ENCODE data around the gene TBC1D2.

Gene TBC1D2

DNA sequence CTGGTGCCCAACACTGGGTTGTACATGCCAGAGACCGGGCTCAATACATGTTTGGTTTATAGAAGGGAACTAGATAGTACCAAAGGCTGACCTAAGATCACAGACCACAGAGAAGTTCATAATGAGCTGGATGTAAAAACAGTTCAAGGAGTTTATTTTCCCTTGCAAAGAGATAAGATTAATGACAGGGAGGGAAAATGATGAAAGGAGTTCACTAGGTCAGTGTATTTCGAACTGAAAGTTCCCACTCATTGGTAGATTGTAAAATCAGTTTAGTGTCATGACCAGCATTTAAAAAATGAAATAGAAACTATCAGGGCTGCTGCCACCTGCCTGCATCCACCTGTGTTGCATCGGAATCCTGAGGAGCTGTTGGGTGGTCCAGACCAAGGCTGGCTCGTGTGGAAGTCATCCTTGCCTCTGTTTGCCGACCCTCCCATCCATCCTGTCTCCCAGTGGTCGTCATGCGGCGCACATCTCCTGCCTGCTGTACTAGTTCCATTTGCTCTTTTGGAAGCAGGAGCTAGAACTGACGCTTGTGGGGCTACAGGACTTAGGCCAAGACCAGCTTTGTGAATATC lies 21.1 kb downstream of the TBC1D2 start:
- no peak for DNase-seq

DNA sequence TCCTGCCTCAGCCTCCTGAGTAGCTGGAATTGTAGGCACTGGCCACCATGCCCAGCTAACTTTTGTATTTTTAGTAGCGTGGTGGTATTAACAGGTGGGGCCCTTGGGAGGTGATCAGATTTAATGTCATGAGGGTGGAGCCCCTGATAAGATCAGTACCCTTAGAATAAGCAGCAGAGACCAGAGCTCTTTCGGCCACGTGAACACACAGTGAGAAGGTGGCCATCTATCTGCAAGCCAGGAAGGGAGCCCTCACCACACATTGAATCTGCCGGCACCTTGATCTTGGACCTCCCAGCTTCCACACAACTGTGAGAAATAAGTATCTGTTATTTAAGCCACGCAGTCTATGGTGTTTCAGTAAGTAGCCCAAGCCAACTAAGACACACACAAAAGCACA lies 22.5 kb downstream of the TBC1D2 start:
- DNase-seq = no peak

DNA sequence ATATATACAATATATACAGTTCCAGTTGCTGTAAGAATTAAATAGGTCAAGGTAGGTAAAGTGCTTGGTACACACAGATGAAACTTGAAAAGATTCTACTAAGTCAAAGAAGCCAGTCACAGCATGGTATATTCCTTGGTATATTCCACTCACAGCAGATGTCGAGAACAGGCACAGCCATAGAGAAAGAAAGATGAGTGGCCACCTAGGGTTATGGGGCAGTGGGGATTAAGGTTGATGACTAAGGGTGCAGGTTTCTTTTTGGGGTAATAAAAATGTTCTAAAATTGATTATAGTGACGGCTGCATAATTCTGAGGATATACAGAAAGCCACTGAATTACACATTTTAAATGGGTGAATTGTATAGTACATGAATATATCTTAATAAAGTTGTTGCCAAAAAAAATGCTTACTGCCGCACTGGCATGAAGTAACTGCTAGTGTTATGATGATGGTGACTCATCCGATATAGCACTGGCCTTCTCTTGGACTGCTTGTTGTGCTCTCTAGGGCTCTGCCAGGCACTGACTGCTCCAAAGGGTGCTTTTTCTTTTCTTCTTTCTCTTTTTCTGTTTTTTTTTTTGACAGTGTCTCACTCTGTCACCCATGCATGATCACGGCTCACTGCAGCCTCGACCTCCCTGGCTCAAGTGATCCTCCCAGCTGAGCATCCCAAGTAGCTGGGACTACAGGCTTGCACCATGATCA lies 23.5 kb downstream of the TBC1D2 start:
- DNase-seq = no peak

DNA sequence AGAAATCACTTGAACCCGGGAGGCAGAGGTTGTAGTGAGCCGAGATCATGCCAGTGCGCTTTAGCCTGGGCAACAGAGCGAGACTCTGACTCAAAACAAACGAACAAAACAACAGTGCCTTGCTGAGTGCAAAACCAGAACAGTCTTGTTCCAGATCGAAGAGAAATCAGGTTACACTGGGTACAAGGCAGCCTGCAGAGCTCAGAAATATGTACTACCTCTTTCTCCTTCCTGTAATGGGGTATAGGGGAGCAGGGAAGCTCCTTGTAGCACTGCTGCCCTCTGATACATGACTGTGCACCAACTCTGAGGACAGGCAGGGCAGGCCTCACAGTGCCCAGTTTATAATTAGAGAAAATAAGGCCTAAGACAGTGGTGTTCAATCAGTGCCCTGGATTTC lies 24.7 kb downstream of the TBC1D2 start:
- no peak for DNase-seq

DNA sequence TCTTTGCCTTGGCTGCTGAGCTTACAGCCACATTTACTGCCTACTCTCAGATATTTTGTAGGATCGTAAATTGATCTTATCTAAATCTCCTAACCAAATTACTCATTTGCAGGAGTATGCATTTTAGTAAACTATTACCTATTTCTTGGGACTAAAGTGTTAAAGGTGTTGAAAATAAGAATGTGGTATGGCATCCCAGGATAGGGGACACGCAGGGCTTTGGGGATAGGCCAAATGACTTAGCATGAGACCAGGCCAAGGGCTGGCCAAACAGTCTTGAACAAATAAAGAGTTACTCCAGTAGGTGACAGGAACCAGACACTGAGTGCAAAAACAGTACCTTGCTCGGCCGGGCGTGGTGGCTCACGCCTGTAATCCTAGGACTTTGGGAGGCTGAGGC lies 25.1 kb downstream of the TBC1D2 start:
- DNase-seq = no peak

DNA sequence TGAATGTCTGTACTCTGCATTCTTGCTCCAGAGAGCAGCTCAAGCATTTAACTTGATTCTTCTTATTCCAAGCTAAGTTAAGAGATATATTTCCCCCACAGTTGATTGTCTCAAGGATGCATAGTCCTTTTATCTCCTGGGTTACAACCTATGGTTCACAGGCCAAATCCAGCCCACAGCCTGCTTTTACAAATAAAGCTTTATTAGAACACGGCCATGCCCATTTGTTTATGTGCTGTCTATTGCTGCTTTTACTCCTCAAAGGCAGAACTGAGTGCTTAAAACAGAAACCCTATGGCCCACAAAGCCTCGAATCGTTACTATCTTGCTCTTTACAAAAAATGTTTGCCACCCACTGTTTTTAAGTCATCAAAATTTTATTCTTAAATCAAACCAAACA lies 25.8 kb downstream of the TBC1D2 start:
- DNase-seq = no peak

DNA sequence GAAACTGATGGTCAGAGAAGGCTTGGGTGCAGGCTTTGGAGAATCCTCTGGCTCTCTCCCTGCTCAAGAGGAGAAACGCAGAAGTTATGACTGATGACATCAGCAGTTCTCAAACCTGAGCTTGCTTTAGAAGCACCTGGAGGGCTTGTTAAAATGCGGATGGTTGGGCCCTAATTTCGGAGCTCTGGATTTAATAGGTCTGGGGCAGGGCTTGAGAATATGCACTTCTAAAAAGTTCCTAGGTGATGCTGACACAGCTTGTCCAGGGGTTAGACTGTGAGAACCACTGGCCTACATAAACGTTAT lies 26.4 kb downstream of the TBC1D2 start:
- no peak for DNase-seq

DNA sequence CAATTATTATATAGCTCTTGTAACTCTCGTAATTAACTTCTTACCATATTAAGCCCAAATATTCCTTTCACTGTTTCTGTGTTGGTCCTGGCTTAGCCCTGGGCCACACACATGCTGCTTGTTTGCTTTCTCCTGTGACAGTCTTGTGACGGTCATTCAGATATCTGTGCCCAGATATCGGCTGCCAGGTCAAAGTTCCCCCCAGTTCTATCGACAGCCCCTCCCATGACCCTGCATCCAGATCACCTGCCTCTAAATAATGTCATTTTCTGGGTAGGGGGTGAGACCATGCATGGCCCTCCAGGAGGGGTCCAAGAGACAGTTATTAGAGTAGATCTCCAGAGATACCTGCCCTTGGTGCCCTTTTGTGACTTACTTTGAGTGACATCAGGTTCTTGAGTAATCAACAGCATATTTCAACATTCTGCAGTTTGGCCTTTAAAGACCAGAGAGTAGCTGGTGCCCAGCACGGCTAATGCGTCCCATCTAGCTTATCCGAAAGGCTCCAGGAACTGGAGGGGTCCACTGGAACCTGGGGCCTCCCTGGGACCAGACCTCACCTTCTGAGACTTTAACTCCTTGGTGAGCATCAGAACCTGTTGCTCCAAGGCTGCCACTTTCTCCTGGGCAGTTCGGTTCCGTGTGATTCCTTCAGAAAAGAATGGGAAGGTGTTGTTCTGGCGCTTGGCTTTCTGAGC lies 26.9 kb downstream of the TBC1D2 start:
- no peak for DNase-seq

DNA sequence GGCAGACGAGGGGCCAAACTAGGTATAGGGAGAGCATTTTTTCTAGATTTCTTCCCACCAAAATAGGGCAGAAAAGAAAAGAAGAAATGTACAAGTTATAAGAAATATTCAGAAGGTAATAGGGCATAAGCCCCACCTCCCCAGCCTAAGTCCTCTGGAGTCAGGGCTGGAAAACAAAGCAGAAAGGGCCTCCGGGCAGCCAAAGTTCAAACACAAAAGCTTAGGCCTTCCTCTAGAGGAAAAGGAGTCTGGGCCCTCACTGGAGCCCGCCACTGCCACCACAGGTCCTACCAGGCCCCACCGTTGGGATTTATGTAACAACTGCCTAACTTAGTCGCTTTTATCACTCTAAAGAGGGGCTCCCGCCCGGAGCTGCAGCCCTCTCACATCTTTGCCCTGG lies 27.6 kb downstream of the TBC1D2 start:
- DNase-seq = no peak

DNA sequence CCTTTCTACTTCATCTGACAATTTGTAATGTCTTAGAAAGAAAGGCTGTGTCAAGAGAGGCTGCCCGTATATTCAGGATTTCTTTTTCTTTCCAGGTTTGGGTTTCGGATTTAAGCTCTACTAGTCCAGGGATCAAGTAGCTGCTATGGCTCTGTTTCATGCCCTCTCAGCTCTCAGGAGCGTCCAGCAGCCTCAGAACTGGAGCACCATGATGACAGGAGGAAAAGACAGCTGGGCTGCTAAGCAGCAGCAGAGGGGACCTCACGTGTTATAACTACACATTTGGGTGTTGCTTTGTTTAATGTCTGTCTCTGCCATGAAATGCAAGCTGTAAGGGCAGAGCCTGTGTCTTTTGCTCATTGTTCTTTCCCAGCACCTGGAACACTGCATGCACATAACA lies 28.5 kb downstream of the TBC1D2 start:
- no peak for DNase-seq

DNA sequence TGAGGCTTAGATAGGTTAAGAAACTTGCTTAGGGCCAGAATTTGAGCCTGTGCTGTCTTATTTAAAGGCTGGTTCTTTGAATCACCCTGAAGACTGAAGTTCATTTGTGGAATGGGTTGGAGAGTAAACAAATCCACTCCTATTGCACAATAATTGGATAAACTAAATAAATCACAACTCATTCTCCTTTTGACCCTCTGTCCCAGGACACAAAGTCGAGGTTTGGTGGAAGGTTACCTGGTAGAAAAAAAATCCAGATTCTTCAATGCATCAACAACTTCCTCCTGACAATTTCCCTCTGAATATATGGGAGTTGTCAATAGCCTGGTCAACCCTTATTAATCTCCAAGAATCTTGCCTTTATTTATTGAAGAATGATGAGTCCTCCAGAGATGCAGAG lies 28.9 kb downstream of the TBC1D2 start:
- no peak for DNase-seq

DNA sequence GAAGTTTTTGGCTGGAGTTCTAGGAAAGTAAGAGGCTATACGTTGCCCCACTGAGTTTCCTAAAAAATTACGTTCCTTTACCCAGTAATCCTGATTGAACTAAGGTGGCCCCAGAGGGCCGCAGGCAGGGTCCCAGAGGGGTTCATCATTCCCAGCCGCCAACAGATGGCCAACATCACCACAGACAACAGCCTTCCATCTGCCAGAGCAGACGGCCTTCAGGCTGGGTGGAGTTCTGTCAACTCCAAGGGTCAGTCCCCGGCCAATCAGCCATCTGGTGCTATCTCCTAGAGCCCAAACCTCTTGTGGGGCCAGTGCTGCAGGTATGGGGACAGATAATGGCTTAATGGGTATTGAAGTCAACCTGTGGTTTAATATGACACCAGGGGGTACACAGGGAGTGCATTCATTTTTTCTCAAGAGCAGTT lies 30.4 kb downstream of the TBC1D2 start:
- no peak for DNase-seq

DNA sequence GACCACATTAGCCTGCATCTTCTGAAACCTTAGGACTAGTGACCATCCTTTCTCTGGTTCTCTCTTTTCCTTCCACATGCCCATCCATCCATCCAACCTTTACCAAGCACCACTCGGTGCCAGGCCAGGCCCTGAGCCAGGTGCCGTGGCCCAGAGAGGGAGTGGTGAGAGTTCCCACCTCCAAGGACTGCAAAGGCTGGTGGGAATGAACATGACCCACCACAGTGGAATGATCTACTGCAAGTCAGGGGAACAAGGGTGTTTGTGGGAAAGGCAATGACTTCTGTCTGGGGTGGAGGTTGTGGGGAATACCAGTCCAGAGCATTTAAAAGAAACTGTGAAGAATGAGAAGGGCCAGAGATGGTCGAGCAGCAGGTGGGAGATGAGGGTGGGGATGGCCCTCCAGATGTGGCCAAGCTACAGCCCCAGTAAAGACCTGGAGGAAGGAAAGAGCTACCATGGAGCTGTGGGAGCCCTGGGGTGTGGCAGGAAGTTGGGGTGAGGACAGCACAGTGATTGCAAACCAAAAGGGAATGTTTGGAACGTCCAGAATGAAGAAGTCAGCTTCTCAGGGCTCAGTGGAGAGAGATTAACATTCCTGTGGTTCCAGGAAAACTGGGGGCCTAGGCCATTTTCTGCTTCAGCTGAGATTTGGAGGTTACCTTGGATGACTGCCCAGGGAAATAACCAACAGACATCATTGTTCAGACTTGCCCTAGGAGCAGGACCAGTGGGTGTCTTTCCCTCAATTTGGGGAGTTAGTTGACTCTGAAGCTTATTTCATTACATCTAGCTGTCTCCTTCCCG lies 32.4 kb downstream of the TBC1D2 start:
- DNase-seq = no peak

DNA sequence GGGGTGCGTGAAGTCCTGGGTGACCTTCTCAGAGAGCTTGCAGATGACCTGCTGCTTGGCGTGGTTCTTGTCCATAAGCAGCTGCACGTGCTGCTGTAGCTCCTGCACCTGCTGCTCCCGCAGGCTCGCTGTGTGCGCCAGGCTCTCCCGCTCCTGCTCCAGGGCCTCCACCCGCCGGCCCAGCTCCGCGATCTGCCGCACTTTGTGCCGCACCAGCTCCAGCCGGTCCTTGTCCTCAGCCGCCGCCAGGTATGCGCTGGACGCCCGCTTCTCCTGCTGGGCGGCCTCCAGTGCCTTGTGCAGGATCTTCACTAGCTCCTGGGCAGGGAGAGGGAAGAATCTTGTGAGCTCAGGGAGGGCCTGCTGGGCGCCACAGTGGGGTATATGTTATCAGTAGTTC lies 34.5 kb downstream of the TBC1D2 start:
- no peak for DNase-seq

DNA sequence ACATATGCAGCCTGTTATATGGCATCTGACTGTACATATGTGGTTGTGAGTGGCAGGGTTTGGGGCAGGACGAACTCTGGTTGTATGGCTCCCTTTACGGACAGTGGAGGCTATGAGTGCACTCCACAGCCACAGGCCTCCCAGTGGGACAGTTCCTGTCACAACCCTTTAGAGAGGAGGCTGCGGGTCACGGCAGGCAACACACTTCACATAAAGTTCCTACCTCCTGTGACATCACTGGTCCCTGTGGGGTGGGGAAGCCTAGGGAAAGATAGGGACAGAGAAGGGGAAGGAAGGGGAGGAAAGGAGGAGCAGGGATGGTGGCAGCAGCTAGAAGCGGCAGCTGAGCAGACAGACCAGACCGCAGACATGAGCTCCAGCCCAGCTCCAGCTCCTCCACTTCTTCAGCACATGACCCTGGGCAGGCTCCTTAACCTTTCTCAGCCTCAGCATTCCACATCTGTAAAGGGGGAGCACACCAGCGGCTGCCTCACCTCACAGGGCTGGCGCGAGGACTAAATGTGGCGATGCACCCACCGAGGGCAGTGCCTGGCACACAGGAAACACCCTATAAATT lies 35.6 kb downstream of the TBC1D2 start:
- no peak for DNase-seq

DNA sequence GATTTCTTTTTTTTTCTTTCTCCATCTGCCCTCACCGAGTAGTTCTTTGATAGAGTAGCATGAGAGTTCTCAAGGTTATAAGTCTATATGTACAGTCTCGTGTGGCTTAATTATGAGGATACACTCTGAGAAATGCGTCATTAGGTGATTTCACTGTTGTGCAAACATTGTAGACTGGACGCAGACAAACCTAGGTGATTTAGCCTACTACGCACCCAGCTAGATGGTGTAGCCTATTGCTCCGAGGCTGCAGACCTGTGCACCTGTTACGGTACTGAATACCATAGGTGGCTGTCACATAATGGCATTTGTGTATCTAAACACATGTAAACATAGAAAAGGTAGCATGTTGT lies 36.1 kb downstream of the TBC1D2 start:
- DNase-seq = no peak

DNA sequence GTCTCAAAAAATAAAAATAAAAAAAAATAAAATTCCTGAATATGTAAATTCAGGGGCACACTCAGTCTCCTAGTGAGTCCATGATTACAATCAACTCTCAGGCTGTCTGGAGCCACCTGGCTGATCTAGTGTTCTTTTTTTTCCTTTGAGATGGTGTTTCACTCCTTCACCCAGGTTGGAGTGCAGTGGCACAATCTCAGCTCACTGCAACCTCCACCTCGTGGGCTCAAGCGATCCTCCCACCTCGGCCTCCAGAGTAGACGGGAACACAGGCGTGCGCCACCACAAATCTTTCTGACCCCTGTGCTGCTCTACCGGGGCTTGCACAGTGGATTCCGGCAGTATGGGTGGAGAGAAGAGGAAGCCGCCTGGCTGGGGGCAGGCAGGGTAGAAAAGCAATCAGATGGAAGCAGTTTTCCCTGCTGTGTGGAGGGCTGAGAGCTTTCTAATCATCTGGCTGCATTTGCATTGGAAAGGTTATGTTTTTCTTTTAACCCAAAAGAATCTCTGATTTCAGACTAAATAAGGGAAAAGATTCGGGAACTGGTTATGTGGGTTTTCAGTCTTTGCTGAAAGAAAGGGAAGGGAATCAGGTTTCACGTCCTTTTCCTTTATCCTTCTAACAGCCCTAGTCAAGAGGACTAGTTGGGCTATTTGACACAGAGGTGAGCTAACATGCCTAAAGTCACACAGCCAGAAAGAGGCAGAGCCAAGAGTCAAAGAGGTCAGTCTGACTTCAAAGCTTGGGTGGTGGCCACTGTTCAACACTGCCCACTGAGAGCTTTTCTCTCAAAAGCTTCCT lies 36.7 kb downstream of the TBC1D2 start:
- no peak for DNase-seq

DNA sequence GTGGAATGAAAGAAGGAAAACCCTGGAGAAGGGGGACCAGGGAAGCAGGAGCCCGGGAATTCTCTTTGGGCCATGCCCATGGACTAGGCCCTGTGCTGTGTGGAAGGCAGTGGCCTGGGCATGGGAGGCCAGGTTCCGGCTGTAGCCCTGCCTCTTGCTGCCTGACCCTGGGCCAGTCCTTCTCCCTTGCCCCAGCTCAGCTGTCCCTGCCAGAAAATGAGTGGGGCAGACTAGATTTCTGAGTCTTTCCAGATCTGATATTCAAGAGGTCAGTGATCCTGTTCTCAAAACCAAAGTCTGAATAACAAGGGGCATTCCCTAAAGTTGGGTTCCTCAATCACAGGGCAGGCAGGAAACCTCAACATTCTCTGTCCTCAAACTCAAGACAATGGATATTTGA lies 38.2 kb downstream of the TBC1D2 start:
- no peak for DNase-seq

DNA sequence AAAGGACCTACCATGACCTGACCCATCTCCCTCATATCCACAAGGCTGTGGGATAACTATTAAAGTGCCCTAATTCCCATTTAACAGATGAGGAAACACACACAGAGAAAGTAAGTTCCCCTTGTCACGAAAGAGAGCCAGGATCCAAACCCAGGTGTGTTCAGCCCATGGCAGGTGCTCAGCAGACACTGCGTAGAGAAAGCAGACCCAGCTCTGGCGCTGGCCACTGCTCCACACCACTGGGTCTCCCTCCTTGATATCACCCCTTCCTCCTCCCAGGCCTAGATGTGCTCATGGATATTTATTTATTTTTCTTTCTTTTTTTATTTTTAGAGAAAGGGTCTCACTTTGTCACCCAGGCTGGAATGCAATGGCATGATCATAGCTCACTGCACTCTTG lies 39.1 kb downstream of the TBC1D2 start:
- no peak for DNase-seq

DNA sequence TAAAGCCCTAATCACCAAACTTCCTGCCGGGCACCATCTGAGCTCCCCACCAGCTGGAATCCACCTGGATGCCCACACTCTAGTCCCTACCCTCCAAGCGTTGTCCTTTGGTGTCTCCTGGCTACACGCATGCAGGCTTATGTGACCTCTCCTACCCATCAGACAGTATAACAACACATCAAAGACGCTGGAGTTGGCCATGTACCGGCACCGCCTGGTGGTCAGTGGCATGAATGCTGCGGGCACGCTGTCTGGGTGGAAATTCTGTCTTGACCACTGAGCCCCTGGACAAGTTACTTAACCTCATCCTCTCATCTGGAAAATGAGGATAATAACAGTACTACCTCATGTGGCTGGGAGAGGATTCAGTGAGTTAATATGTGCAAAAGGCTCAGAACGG lies 39.6 kb downstream of the TBC1D2 start:
- no peak for DNase-seq

DNA sequence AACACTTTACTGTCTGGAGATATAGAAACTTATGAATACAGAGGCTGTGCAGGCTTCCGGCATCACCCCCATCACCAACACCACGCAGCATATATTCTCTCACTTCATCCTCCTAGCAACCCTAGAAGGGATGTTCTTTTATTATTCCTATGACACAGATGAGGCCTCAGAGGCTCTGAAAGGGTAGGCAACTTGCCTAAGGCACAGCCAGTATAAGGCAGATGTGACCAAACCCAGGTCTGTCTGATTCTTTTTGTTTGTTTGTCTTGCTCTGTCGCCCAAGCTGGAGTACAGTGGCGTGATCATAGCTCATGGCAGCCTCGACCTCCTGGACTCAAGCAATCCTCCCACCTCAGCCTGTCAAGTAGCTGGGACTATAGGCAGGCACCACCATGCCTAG lies 40.2 kb downstream of the TBC1D2 start:
- DNase-seq = no peak

DNA sequence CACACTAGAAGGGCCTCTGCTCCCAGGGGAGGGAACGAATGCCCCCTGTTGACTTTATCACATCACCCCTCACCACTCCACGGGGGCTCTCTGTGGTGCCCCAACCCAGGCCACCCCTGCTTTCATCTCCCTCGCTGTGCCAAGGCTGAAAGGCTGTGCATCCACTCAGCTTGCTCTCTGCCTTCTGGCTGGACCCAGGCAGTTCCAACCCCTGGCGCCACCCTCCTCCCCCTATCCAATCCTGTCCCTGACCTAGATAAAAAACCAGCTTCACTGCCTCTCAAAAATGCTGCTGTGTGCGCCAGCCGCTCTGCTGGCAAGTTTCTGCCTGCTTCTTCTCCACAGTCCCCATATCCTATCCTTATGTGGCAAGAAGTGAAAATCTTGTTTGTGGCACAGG lies 40.6 kb downstream of the TBC1D2 start:
- no peak for DNase-seq

DNA sequence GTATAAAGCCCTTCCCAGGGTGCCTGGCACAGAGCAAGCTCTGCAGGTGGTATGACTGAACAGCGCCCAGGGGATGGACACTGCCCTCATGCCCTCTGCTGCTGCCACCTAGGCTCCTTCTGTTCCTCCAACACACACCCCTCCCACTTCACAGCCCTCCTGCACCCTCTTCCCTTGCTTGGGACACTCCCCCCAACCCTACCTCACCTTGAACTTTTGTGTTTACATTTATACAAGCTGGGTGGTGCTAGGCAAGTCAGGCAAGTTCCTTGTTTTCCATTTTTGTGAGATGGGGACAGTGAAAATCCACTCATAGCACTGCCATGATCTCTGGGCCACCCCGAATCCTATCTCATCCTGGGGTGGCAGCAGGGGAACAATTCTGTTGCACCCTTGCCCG lies 44.2 kb downstream of the TBC1D2 start:
- DNase-seq = no peak
